HG03095 (cell line): ENCODE data around the gene SLC10A2.

Source experiments
- ATAC-seq: cut with Tn5 transposase; IDR thresholded peaks from one replicate; pipeline ENCODE4 v1.9.1; 2021; ENCODE audit warnings: moderate library complexity; ENCODE audit not compliant: unreplicated experiment

SLC10A2 gene

DNA sequence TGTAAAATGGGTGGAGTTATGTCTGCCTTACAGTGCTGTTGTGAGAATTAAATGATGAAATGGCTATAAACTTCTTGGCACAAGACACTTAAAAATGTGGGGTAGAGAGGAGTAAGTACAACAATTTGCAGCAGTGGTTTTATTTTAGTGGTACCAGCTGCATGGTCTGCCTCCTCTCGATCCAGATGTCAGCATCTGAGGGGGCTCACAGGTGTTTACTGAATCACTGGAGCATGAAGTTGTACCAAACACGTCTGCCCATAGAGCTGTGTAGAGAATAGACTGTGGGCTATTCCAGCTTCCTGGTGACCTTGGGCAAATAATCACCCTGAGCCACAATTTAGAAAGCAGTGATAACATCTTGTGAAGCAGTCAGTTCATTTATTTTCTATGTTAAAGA lies 11.1 kb downstream of the SLC10A2 start:
- no peak for ATAC-seq

DNA sequence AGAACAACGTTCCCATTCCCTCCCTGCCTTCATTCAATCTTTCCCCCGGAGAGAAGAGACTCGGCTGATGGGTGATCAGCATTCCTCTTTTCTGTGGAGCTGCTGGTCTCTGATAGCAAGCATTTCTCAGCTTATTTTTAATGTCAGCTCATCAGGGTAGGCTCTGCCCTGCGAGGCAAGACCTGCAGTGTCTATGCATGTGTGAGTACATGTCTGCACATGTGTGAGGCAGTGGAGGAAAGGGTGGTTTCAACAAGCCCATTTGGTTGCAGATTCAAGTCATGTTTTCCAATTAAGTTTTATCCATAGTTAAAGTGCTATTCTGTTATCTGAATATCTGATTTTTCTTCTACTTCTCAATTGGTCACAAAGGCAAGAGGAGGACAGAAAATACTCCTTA lies 19.5 kb downstream of the SLC10A2 start:
- no peak for ATAC-seq

DNA sequence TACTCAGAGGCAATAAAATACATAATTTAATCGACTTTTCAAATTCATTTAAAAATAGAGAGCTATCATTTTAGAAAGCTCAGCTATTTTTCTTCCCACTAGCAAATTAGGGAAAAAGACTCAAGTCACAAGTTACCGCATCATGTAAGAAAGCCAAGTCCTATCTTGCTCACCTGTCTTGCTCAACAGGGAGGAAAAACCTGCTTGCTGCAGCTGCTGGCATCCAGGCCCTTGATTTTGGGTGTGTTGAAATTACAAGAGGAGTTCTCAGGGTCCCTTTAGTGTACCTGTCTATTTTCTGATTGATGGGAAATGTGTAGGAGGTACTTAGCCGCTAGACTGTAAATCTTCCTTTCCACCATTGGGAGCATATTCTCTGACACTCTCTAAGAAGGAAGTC lies 22.2 kb downstream of the SLC10A2 start:
- no peak for ATAC-seq

DNA sequence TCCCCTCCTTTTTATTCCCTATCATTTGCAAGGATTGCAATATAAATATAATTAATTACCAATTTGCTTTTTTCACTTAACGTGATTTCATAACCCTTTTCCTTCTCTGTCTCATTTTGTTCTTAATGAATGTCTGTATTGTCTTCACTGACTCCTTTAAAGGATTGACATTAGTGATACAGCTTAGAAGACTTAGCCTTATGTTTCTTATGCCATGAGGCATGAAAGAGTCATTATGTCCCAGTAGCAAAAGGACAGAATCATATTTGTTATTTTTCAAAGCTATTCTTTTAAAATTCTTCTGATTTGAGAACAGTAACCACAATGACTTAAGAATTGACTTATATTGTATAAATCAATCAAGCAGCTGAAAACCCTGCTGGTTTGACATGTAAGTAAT lies 26.2 kb downstream of the SLC10A2 start:
- ATAC-seq: no peak

DNA sequence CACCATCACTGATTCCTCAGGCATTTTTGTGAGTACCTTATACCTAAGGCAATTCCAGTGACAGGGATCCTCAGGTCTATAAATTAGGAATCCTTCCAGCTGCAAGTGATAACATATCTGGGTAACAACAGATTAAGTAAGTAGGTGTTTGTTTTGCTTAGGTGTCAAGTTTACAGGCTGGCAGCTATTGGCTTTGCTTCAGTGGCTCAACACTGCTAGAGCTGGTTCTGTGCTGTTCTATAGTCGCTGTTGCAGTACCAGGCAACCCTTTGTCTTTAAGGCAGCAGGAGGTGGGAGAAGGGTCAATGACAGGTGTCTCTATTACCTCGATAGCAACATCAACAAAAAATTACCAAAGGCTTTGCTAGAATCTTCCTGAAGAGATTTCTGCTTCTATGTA lies 27.0 kb downstream of the SLC10A2 start:
- ATAC-seq: no peak

DNA sequence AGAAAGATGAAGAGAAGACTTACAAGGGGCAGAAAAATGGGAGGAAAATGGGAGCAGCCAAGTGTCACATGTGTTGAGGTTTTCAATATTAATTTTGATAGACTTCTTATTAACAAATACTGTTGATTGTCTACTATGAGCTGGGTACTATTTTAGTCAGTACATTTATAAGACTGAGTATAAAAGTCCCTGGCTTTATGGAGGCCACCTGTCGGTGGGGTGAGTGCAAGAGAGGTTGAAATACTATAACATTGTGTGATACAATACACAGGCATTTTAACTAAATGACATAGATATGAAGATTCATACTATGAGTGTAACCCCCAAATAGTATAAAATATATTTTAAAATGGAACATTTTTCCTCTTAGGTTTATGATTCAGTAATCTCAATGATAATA lies 29.9 kb downstream of the SLC10A2 start:
- ATAC-seq: no peak

DNA sequence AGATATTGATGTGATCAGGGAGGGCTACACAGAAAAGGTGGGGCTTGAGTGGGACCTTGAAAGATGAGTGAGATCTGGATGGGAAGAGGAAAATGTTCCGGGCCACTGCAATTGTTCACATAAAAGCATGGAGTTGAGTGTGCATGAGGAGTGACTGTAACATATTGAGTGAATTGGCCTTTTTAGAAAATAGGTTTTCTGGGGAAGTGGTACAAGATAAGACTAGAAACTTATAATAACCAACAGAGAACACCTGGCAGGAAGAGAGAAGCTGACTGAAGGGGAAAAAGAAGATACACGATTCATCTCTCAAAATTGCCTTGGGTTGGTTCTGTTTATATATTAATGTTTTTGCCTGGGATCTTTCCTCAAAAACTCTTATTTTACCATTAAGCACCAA lies 32.2 kb downstream of the SLC10A2 start:
- no peak for ATAC-seq

DNA sequence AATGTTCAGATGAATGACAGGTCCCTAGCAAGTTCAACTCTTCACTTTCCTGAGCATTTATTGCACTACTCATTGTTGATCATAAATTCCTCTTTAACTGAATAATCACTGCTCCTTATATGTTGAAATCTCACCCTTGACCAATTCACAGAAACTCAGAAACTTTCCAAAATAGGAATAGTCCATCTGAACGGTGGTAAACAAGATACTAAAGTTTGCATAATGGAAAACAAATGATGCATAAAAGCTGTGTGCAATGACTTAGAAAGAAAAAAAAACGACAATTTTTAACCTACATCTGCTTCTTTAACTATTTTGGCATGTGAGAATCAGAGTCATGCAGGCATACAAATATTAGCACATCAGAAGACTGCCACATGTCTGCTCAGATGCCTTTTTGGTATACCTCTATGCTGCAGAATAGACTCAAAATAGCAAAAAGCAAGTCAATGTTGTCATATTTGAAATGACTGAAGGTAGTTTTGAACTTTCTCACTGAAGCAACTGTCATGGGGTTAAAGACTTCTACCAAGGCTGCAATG lies 34.8 kb downstream of the SLC10A2 start:
- ATAC-seq: peak; percentile 90

DNA sequence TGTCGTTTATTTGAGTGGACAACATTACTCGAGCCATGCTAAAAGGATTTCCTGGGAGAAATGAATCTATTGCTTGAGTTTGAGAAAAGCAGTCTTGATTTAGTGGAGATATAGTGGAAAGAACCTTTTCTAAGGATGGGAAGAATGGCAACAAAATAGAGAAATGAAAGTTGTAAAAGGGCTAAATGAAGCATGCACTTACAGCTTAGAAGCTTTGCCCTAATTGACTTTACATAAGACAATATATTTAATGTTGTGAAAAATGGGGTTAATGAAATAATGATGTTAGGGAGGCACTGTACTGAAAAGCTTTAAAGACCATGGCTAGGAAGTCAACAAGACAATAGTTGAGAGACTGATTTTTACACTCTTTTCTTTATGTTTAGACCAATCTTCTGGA lies 35.4 kb downstream of the SLC10A2 start:
- ATAC-seq: no peak

DNA sequence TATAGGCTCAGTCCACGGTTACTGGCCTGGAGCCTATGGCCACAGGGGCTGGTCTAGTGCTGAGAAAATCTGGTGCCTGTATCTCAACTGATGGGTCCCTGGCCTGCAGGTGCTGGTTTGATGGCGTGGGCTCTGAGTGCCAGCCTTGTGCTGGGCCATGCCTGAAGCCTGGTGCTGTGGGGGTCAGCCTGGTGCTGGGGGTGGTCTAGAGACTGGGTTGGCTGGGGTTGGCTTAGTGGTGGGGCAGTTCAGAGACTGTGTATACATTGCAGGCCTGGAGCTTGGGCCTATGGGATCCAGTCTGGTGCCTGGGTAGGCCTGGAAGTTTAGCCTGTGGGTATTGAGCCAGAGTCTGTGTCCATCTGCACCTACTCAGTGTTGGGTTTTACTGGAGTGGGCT lies 36.4 kb downstream of the SLC10A2 start:
- ATAC-seq: no peak

DNA sequence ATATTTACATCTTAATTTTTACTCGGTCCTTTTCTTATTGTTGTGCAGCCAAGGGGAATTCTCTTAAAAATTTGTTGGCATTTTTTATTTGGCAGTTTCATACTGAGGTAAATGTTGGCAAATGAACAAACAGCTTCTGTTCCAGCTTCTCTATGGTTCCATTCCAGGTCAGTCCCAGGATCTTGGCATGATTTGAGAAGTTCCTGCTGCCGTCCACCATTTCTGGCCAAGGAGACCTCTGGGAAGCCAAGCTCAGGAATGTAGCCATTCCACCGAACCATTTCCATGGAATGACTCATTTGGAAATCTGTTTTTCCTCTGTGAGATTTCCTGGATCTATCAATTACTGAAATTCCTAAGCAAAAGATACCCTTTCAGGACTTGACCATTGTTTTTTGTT lies 43.9 kb downstream of the SLC10A2 start:
- ATAC-seq: no peak

DNA sequence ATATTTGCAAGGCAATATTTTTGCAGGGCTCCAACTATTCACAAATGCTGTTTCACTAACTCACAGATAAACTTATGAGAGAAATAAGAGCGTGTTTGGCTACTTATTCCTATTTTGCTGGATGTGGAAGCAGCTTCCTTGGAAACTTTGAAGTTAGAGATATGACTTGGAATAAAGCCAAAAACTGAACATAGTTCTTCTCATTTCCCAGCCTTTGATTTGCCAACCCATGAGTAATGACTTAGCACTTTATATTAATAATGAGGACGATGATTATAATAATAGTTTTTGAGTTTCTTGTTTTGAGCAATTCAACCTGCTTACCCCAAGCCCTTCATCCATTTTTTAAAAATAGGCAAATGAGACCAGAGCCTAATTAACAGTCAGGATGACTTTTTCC lies 47.7 kb downstream of the SLC10A2 start:
- no peak for ATAC-seq

DNA sequence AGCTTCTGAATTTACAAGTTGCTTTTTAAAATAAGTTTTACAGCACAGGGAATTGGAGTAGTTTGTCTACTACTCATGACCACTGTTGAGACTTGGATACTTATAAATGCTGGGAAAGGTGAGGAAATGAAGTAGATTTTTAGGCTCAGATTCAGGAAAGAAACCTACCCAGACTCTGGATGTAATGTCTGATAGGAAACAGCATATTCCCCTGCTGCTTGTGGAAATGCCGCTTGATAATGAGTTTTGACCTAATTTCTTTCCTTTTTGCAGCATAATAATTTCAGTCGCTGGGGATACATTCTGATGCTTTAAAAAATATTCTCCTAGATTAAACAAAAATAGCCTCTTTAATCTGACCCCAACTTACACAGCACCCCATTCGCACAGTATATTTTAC lies 53.6 kb downstream of the SLC10A2 start:
- ATAC-seq: no peak

DNA sequence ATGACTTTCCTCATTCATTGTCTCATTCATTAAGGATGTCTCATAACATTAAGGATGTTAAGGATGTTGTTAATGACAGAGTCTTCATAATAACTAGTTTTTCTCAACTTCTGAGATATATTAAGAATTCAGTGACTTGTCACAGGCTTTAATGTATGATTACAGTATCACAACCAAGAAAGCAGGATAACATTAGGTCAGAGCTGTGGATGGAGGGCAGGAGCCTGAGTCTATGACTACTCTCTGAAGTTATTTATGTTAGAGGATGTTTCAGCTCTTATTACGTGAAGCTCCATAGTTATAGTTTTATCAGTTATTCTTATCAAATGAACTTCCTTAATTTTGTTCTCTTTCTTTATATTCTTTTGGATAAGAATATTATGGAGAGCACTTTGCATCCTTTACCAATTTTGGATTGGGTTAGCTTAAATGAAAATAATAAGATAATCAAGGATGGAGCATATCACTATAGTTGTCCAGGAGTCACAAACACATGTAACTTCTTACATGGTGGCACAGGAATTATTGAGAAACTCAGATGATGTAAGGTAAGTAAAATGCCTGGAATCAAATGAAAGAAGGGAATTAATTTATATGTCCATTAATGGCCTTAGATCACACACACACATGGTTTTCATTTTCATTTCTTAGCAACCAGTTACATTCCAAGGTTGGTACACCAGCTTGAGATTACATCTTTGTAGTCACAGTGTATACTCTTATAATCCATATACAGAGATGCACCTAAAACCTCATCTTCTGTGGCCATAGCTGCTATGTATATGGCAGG lies 57.0 kb downstream of the SLC10A2 start:
- no peak for ATAC-seq

DNA sequence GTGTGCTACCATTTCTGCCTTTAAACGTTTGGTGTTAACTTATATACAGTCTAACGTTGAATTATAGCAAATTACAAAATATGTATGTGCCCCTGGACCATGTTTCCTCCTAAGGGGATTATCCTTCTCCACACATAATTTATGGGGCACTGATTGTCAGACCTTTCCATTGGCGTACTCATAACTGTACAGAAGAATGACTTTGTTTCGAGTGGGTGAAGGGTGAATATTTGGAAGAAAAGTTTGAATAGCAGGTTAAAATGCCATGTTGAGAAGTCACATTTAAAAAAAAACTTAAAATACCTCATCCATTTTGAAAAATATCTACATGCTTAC lies 58.8 kb downstream of the SLC10A2 start:
- ATAC-seq: peak; percentile 22

DNA sequence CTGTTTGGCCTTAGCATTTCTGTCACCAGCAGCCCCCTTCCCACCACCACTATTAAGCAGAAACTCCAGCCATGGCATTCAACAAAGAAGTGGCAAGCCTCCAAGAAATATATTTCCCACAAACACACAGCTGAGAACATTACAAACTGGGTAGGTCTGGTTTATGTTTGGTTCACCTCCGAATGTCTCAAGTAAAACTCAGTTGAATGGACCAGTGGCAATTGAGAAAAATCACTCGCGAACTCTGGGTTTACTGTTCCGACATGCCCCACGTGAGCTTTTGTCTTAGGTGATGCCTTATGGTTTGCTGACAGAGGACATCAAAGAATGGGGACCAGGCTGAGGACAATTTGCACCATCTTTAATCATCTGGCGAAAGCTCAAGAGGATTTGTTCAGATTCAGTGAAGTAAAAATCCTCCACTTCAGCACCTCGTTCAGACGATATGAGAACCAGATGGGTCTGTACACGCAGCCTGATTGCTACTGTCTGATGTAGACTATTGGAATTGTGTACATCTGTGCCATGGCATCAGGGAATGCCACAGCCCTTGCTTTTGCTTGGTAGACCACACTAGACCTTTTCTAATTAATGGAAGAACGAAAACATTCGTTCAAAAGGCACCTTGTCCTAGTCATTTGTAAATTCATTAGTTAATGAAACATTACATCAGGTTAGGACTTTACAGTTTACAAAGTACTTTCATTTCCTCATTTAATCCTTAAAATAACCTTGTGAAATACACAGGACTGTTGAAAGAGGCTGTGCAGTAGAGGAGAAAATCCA lies 59.4 kb downstream of the SLC10A2 start:
- peak; percentile 90 for ATAC-seq

DNA sequence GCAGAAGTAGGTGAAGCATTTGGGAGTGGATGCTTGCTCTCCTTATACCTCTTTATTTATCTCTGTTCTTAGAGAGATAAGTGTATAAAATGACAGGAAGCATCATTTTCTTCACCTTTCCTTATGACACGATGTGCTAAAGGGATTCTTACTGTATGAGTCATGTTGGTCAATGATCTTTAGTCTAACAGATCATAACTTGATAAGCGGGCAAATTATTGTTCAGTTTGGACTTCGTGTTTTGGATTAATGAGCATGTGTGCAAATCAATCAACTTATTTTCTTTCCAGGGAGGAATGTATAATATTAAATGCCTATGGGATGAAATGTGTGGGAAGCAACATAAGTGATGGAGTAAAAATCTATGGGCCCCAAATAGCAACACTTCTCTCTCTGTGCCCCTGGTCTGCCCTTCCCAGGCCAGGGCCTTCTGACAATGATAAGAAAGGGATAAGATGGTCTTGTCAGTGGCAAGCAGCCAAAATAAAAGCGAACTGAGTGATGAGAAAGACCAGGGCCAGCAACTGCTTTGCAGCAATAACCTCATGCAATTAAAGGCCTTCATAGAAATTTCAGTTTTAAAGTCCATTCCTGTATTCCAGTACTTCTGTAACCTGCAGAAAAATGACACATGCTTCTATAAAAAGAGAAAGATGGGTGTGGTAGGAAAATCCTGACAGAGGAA lies 61.4 kb downstream of the SLC10A2 start:
- ATAC-seq: no peak

DNA sequence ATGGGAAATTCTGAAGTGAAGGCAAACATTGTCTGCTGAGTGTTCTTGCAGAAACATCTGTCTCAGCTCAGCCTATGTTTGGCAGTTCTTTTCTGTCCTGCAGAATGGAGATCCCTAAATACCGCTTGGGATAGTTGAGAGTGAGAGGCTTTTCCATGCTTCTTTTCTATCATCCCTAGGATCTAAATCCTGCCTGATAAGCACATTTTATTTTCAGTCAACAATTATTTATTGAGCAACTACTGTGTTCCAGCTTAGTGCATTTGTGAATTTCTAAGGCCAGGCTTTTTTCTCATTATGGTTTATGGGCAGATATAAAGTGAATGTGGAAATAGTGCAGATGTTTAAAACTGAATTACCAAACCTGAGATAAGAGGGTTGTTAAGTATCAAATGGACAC lies 62.6 kb downstream of the SLC10A2 start:
- ATAC-seq: no peak

DNA sequence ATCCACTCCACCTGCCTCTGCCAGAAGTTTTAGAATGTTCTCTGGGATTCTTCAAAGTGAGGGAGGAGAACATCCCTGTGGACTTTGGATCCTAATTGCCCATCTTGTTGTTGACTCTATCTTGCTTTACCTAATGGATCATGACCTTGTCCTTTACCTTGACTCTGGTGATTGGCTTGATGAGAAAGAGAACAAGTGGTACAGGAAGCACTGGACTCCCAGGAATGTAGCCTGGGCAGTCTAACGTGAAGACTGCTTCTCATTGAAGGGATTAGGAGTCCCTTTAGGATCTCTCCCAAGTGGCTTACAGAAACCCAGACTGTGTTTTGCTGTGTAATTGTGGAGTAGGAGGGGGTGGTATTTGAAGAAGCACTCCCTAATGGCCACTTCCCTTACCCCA lies 63.9 kb downstream of the SLC10A2 start:
- no peak for ATAC-seq

DNA sequence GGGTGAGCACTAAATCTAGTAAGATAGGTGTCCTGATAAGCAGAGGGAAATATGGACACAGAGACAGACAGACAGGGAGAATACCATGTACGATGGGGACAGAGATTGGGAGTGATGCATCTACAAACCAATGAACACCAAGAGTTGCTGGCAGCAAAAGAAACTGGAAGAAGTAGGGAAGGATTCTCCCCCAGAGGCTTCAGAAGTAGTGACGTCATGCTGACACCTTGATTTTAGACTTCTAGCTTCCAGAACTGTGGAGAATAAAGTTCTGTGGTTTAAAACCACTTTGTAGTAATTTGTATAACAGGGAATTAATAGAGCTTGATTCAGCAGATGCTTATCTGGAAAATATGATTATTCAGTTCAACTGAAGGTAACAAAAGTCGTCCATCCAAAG lies 66.1 kb downstream of the SLC10A2 start:
- no peak for ATAC-seq

DNA sequence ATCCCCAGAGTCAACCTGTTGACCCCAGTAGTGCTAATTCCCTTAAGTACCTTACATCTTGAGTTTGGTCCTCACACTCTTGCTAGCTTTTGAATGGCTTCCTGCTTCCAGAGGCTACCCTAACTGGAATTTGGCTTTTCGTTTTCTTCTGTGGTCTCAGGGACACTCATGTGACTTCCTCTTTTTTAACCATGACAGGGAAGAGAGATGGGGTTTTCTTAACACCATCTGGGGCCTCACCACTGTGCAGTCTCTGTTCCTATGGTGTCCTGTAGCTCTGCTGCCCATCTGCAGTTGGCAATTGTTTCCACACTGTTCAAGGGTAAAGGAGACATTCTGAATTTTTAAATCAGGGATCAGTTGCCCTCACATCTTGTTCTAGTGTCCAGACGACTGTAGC lies 66.7 kb downstream of the SLC10A2 start:
- ATAC-seq: no peak
